NCI-H526 (cell line): ENCODE results near the gene ANKRD36B.
"Not testable (repeated sequence)": the region's sequence is repeated elsewhere in the genome, so short reads cannot be mapped to it uniquely, and the experiment has no call there.

Experiments
- DNase-seq, 2 experiments: peaks; one replicate each; lab custom pipeline; 2025; lab: John Stamatoyannopoulos, UW

The ANKRD36B gene

GRCh38 chr2:97549058-97549457 is 40.6 kb downstream of the ANKRD36B start:
- DNase-seq: not testable (repeated sequence)

DNA sequence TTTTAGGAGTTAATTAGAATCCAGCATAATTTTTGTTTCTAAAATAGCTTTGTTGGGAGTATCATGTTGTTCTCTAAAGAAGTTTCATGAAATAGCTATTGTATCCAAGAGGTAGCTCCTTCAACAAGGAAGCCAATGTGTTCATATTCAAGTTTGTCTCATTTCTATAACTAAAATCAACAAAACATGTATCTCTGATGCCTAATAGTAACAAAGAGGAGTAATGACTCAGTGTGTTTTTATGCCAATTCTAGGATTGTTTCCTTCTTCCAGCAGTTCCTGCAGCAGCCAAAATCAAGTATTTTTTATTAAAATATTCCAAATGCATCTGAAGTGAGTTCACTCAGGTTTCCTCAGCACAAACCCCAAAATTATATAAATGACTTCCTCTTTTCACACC is 41.1 kb downstream of the ANKRD36B start:
- DNase-seq: not testable (repeated sequence)

GRCh38 chr2:97546711-97547110 is 43.0 kb downstream of the ANKRD36B start:
- no peak for DNase-seq

DNA sequence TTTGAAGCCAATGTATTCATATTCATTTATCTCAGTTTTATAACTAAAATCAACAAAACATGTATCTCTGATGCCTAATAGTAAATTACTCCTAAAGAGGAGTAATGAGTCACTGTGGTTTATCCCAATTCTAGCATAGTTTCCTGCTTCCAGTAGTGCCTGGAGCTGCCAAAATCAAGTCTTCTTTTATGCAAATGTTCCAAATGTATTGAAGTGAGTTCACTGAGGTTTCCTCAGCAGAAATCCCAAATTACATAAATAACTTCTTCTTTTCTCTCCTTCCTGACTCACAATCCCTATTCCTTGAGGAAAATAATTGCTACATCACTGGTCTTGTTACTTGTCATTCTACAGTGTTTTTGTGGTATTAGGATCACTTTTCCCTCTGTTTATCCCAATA is 44.8 kb downstream of the ANKRD36B start:
- DNase-seq: not testable (repeated sequence)

DNA sequence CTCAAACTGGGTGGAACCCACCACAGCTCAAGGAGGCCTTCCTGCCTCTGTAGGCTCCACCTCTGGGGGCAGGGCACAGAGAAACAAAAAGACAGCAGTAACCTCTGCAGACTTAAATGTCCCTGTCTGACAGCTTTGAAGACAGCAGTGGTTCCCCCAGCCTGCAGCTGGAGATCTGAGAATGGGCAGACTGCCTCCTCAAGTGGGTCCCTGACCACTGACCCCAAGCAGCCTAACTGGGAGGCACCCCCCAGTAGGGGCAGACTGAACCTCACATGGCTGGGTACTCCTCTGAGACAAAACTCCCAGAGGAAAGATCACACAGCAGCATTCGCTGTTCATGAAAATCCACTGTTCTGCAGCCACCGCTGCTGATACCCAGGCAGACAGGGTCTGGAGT is 63.8 kb downstream of the ANKRD36B start:
- DNase-seq: not testable (repeated sequence)

- DNase-seq: not testable (repeated sequence)
Observed at GRCh38 chr2:97523816-97524215, 65.9 kb downstream of the ANKRD36B start.

GRCh38 chr2:97522916-97523555 is 66.6 kb downstream of the ANKRD36B start:
- not testable (repeated sequence) for DNase-seq

DNA sequence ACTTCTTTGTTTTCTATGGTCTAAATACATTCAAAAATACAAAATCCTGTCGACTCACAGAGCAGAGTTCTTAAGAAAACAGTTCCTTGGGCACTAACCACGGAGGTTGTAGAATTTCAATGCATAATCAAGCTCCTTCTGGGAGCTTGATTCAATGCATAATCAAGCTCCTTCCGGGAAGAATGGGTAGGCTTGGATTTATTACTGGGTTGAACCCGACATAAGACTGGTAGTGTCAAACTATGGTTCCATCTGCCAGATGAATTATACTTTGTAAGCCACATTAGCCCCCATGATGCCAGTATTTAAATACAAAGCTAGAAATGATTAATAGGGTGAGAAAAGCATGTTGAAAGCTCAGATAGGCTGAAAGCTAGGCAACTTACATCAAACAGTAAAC is 94.0 kb downstream of the ANKRD36B start:
- DNase-seq: not testable (repeated sequence)

DNA sequence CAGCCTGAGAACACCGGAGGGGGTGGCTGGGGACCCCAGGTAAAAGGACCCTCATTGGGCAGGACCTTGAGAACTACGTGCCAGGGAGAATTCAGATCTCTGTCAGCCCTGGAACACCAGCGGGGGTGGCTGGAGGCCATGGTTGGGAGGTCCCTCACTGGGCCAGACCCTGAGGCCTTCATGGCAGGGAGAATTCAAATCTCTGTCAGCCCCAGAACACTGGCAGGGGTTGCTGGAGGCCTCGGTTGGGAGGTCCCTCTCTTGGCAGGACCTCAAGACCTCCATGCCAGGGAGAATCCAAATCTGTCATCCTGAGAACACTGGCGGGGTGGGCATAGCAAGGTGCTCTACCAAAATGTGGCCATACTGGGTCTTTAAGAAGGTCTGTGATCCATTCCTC is 99.5 kb downstream of the ANKRD36B start:
- DNase-seq: not testable (repeated sequence)
